Muscle of back (tissue), 11 donors: ENCODE measurements around the gene TBKBP1. TPM values are rescaled to one million over a fixed set of nuclear protein-coding genes. Genes with fewer than 3 reads are reported as not detected.

ENCODE experiments used
- DNase-seq, 3 donors: peaks; one replicate each; pipeline versions ENCODE4 v3.0.0 to v3.0.0-alpha.2; 2013
- polyA plus RNA-seq, 10 donors: library from polyadenylated mRNA; unstranded; fragments of 120-200 nt; gene quantifications; one replicate each; pipeline ENCODE4 v1.2.1, GENCODE V29; 2013; ENCODE audit not compliant: insufficient read length in 10 of 10

Gene TBKBP1
- polyA plus RNA-seq, 10 donors, result 21.2 to 35.2 (median 28.9) TPM

GRCh38 chr17:47760409-47761140, 66.6 kb downstream of the TBKBP1 start:
- DNase-seq, result no peak

Other genes starting within 250 kb of the TBKBP1 start
- 100 to 1,000 TPM in 8 of 10 donors, 10 to 100 TPM in 2; 95.5 to 180 (median 127) TPM for gene NPEPPS, start 163.1 kb upstream of the TBKBP1 start, polyA plus RNA-seq
- gene KPNB1, start 44.2 kb upstream of the TBKBP1 start, polyA plus RNA-seq, result 100 to 1,000 TPM; 135 to 209 (median 166) TPM
- under 1 TPM in 9 of 10 donors, not detected in 1; 0.13 to 0.66 (median 0.20) TPM for gene TBX21, start 39.1 kb downstream of the TBKBP1 start, polyA plus RNA-seq
- gene OSBPL7, start 127.6 kb downstream of the TBKBP1 start, polyA plus RNA-seq, result 10 to 100 TPM in 5 of 10 donors, 1 to 10 TPM in 5; 7.2 to 16.5 (median 10.0) TPM
- gene MRPL10, start 137.4 kb downstream of the TBKBP1 start, polyA plus RNA-seq, result 10 to 100 TPM; 42.9 to 58.5 (median 52.7) TPM
- gene LRRC46, start 137.5 kb downstream of the TBKBP1 start, polyA plus RNA-seq, result 1 to 10 TPM in 3 of 10 donors, under 1 TPM in 7; 0.49 to 1.4 (median 0.88) TPM
- gene SCRN2, start 147.1 kb downstream of the TBKBP1 start, polyA plus RNA-seq, result 10 to 100 TPM; 15.2 to 36.0 (median 21.0) TPM
- 1 to 10 TPM in 8 of 10 donors, under 1 TPM in 2; 0.77 to 4.0 (median 1.4) TPM for gene SP6, start 157.0 kb downstream of the TBKBP1 start, polyA plus RNA-seq
- 10 to 100 TPM; 12.3 to 18.3 (median 14.7) TPM for gene SP2, start 202.1 kb downstream of the TBKBP1 start, polyA plus RNA-seq
- gene PNPO, start 247.4 kb downstream of the TBKBP1 start, polyA plus RNA-seq, result 10 to 100 TPM in 3 of 10 donors, 1 to 10 TPM in 7; 7.6 to 13.7 (median 9.3) TPM